ENCODE data around the gene MAP3K14. TPM values are rescaled to one million over a fixed set of nuclear protein-coding genes. Genes with fewer than 3 reads are reported as not detected.

Gene MAP3K14
- polyA plus RNA-seq, 3 donors = 5.9 to 9.7 (median 8.3) TPM

- H3K27ac ChIP-seq (ENCODE audit: low read depth, low read length) = no peak overlapping the region
- 80 to 89% (median 82%) methylated on average over 5 of the region's 5 CpGs for WGBS, 3 donors
Measured at GRCh38 chr17:45320349-45320930, 3.6 kb upstream of the MAP3K14 start.

- WGBS, 3 donors = 56 to 87% (median 76%) methylated on average over 5 of the region's 5 CpGs
- H3K27ac ChIP-seq (ENCODE audit: low read depth, low read length) = no peak overlapping the region
Measured at GRCh38 chr17:45319239-45319703, 2.5 kb upstream of the MAP3K14 start.

- 84 to 92% (median 85%) methylated on average over 7 of the region's 7 CpGs for WGBS, 3 donors
- H3K27ac ChIP-seq (ENCODE audit: low read depth, low read length) = no peak overlapping the region
Measured at GRCh38 chr17:45318561-45319230, 1.9 kb upstream of the MAP3K14 start.

- WGBS, 3 donors = 1% methylated on average over 51 to 54 of the region's 54 CpGs
Measured at GRCh38 chr17:45317111-45317928, 500 bp upstream of the MAP3K14 start.

GRCh38 chr17:45315648-45316433 is 979 bp downstream of the MAP3K14 start:
- peak overlapping the region; percentile 95 for H3K27ac ChIP-seq (ENCODE audit: low read depth, low read length)
- WGBS, 3 donors = 9 to 14% (median 10%) methylated on average over 13 of the region's 13 CpGs

More at GRCh38 chr17:45317111-45317928, 500 bp upstream of the MAP3K14 start:
- H3K27ac ChIP-seq (ENCODE audit: low read depth, low read length) = no peak overlapping the region

GRCh38 chr17:45314741-45315647 is 1.8 kb downstream of the MAP3K14 start:
- WGBS, 3 donors = 30 to 39% (median 37%) methylated on average over 11 of the region's 11 CpGs
- H3K27ac ChIP-seq (ENCODE audit: low read depth, low read length) = no peak overlapping the region

GRCh38 chr17:45313996-45314740 is 2.7 kb downstream of the MAP3K14 start:
- H3K27ac ChIP-seq (ENCODE audit: low read depth, low read length) = no peak overlapping the region
- 42 to 57% (median 53%) methylated on average over 7 of the region's 7 CpGs for WGBS, 3 donors

GRCh38 chr17:45313421-45313771 is 3.4 kb downstream of the MAP3K14 start:
- 49 to 85% (median 74%) methylated on average over 5 of the region's 5 CpGs for WGBS, 3 donors

GRCh38 chr17:45312477-45313420 is 4.1 kb downstream of the MAP3K14 start:
- WGBS, 3 donors = 42 to 46% (median 45%) methylated on average over 8 of the region's 8 CpGs

More at GRCh38 chr17:45313421-45313771, 3.4 kb downstream of the MAP3K14 start:
- no peak overlapping the region for H3K27ac ChIP-seq (ENCODE audit: low read depth, low read length)

GRCh38 chr17:45311760-45312476 is 4.9 kb downstream of the MAP3K14 start:
- H3K27ac ChIP-seq (ENCODE audit: low read depth, low read length) = no peak overlapping the region
- 9 to 30% (median 26%) methylated on average over 10 of the region's 10 CpGs for WGBS, 3 donors

More at GRCh38 chr17:45312477-45313420, 4.1 kb downstream of the MAP3K14 start:
- no peak overlapping the region for H3K27ac ChIP-seq (ENCODE audit: low read depth, low read length)

GRCh38 chr17:45311401-45311759 is 5.4 kb downstream of the MAP3K14 start:
- 35 to 87% (median 87%) methylated on average over 4 of the region's 4 CpGs for WGBS, 3 donors
- no peak overlapping the region for H3K27ac ChIP-seq (ENCODE audit: low read depth, low read length)

GRCh38 chr17:45310380-45311324 is 6.2 kb downstream of the MAP3K14 start:
- H3K27ac ChIP-seq (ENCODE audit: low read depth, low read length) = no peak overlapping the region
- WGBS, 3 donors = 4 to 21% (median 17%) methylated on average over 3 of the region's 3 CpGs

GRCh38 chr17:45309400-45309799 is 7.4 kb downstream of the MAP3K14 start:
- H3K27ac ChIP-seq (ENCODE audit: low read depth, low read length) = no peak overlapping the region

GRCh38 chr17:45308840-45309239 is 8.0 kb downstream of the MAP3K14 start:
- H3K27ac ChIP-seq (ENCODE audit: low read depth, low read length) = no peak overlapping the region
- 94 to 99% (median 95%) methylated on average over 5 of the region's 5 CpGs for WGBS, 3 donors

More at GRCh38 chr17:45309400-45309799, 7.4 kb downstream of the MAP3K14 start:
- 83 to 88% (median 85%) methylated on average over 4 of the region's 4 CpGs for WGBS, 3 donors

All from adipose tissue (tissue), 3 donors.